Endothelial cell of hepatic sinusoid (primary cell): ENCODE results near the gene PROM1.

Experiments used
- in situ Hi-C: cut with HindIII; loops from 2 replicates; pipeline ENCODE4 v1.10.0; 2017; ENCODE audit warnings: low sequenced_read_pairs

The PROM1 gene

DNA sequence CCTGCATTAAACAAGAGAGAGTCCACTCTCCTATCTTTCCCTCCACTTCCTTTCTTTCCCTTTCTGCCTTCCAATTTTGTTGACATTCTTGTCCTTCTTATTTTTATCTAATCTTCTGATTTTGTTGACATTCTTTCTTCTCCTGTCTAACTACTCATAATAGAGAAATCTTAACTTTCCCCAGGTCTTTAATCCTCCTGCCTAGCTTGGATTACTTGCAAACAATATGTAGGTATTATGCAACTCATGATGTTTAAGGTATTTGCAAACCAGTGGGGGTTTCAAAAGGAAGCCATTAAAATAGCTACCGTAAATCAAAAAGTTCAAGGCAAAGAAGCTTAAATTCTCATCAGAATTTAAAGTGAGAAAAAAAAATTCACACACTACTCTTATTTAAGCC lies 53.9 kb downstream of the PROM1 start:
- in situ Hi-C loops = no loop called here

GRCh38 chr4:16029262-16029661 lies 54.6 kb downstream of the PROM1 start:
- in situ Hi-C loops = no loop called here

DNA sequence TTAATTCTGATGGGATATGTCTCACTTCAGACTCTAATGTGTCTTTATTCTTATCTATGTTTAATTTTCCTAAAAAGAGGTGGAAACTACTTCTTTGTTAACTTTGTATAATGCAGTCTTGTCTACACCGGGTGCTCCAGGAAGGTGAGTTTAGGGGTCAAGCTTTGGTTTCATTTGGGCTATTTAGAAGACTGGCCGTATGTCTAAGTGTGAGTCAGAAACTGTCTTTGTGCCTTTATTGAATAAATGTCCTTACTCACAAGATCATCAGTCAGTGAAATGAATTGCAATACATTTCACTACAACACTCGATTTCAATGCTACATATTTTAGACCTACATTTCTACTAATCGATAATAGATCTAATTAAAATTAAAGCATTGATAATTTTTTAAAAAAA lies 56.2 kb downstream of the PROM1 start:
- in situ Hi-C loops = no loop called here

DNA sequence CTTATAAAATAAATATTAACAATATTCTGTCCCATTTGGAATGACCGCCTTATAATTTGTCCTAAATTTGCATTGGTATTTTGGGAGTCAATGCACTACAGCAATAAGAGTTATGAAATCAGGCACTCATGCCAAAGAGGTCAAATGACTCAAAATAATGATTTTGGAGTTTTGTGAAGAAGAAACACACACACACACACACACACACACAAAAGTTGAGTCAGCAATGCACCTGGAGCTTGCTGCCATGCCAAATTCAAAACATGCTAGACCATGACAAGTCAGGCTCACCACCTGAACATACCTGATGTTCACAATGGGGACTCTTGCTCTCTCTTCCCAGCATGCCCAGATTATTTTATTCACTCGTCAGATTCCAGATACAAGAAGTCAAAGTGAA lies 56.7 kb downstream of the PROM1 start:
- in situ Hi-C loops = no loop called here

- in situ Hi-C loops = no loop called here
These were observed 57.6 kb downstream of the PROM1 start for GRCh38 chr4:16026160-16026761.

DNA sequence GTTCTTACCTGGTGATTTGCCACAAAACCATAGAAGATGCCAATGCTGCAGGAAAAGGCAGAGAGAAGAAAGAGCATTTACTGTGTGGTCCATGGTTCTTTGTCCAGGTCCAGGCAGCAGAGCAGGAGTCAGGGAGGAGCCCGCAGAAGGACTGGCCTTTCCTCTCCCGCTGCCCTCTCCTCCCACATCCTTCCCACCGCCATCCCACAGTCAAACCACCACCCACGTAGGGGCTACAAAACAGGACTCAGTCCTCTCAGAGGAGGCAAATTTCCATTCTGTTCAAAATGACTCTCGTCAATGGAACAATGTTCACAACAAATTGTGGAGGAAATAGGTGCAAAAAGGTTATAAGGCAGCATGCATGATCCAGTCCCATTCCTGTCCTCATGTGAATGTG lies 58.6 kb downstream of the PROM1 start:
- in situ Hi-C loops = no loop called here

DNA sequence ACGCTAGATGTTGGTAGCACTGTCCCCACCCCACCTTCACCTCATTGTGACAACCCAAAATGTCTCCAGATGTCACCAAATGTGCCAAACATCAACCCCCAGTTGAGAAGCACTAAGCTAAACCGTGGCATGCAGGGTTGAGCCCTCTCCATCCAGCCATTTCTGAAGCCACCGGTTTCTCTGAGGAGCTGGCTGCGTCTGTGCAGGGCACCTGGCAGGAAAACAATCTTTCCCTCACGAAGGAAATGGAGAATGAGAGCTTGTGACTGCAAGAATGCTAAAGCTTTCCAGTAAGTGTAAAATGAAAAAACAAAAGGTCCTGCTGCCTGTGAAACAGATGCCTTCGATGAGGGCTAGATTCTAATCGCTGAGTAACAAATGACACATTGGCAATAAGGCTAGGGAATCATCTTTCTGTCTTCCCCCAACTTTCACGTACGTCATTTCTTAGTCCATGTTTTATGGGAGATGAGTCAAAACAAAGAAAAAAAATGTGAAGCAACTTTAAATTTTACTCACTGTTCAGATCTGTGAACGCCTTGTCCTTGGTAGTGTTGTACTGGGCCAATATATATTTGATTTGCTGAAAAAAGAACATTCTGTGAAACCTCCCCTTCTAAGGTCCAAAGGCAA lies 59.9 kb downstream of the PROM1 start:
- in situ Hi-C loops = no loop called here

DNA sequence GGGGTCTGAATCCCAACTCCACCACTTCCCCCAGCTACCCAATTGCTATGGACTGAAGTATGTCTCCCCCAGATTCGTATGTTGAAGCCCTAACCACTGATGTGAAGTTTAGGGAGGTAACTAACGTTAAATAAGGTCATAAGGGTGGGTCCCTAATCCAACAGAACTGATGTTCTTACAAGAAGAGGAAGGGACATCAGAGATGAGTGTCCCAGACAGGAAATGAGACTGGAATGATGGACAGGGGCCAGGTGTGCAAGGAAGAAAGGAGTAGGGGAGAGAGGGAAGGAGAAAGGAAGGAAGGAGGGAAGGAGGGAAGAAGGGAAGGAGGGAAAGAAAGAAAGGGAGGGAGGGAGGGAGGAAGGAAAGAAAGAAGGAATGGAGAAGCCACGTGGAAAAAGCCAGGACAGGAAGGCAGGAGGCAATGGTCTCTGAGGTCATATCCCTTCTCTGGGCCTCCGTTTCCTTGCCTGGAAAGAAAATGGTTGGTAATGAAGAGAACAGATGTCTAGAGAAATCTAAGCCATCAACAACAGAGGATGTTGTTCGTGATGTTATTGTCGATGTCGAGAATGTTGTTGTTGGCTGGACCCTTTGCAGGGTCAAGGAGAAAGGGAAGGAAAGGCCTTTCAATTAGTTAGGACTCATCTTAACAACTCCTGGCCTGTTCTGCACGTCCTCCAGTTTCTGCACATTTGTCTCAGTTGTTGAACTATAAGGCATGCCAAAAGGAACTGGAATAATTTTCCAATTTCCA lies 61.8 kb downstream of the PROM1 start:
- in situ Hi-C loops = no loop called here

DNA sequence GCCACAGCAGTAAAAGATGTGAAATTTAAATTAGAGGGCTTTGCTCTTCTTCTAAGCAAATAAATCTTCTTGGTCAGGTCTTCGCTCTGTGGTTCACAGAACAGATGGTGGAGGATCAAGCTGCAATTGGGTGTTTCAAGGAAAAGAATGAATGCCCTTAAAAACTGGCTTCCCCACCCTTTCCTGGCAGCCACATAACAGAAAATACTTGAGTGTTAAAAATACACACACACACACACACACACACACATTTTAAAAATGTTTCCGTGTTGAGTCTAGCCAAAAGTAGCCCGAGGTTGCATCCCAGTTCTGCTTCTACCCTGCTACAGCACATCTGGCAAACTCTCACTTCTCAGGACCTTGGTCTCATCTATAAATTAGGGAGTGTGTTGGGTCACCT lies 64.2 kb downstream of the PROM1 start:
- in situ Hi-C loops = no loop called here

- in situ Hi-C loops = no loop called here
These were observed 65.0 kb downstream of the PROM1 start for GRCh38 chr4:16018841-16019240.

- in situ Hi-C loops = no loop called here
These were observed 65.7 kb downstream of the PROM1 start for GRCh38 chr4:16018061-16018676.

DNA sequence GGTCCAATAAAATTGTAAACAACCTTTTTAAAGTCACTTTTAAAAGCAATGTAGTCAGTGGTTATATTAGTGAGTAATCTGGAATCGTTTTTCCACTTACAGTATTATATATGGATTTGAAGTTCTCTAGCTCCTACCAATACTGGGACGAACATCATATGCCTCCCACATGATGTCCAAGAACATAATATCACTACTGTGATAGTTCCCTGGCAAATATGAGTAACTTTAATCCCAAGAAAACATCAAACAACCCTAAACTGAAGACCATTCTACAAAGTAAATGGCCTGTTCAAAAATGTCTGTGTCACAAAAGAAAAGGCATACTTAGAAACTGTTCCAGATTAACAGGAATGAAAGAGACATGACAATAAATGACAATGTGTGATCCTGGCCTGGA lies 67.3 kb downstream of the PROM1 start:
- in situ Hi-C loops = no loop called here

GRCh38 chr4:16011173-16011572 lies 72.7 kb downstream of the PROM1 start:
- in situ Hi-C loops = no loop called here

DNA sequence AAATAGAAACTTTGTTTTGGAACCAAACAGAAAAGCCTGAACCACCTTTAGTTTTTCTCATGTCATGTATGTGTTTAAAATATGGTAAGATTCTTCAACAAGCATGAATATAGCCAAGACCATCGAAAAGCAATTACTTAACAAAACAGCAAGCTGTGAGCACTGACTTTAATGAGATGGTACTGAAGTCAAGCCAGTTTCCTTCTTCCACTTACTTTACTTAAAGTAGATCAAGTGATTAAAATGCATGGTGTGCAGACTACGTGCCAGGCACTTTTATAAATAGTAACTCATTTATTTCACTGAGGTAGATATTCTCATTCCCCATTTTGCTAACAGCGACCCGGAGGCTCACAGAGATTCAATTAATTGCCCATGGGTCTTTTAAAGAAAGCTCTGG lies 74.7 kb downstream of the PROM1 start:
- in situ Hi-C loops = loop anchor here (5.0 kb wide), 1 partner anchor 202 kb away; no protein-coding TSS in a partner anchor

DNA sequence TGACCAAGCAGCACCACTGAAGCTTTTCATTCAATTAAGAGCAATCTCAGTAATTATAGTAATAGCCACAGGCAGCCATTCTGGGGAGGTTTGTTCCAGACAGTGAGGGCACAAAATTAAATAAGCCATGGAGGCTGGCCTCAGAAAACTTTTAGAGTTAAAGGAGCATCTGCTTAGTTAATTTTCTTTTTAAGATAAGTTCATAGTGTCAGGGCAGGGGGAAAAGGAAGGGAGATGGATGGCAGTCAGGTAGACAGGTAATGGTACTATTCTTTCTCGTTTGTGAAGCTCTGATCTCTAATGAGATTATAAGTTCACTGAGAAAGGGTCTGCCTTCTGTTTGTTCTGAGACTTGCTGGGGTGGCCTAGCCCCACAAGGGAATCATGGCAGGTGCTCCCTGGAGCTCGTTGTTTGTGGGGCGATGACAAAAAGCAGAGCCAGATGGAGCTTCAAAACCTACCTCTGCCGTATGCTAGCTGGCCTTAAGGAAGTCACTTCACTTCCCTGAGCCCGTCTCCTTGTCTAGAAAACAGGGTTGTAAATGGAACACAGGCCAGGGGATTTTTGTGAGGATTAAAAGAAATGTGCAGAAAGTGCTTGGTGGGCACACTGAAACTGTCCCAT lies 76.2 kb downstream of the PROM1 start:
- in situ Hi-C loops = loop anchor here (5.0 kb wide), 1 partner anchor 200 kb away; no protein-coding TSS in a partner anchor

GRCh38 chr4:16006771-16007446 lies 76.9 kb downstream of the PROM1 start:
- in situ Hi-C loops = loop anchor here (5.0 kb wide), 1 partner anchor 200 kb away; no protein-coding TSS in a partner anchor

GRCh38 chr4:16005676-16006075 lies 78.1 kb downstream of the PROM1 start:
- in situ Hi-C loops = loop anchor here (5.0 kb wide), 1 partner anchor 198 kb away; no protein-coding TSS in a partner anchor

- in situ Hi-C loops = no loop called here
These were observed 82.4 kb downstream of the PROM1 start for GRCh38 chr4:16001484-16001858.

GRCh38 chr4:16000708-16001483 lies 82.9 kb downstream of the PROM1 start:
- in situ Hi-C loops = no loop called here

DNA sequence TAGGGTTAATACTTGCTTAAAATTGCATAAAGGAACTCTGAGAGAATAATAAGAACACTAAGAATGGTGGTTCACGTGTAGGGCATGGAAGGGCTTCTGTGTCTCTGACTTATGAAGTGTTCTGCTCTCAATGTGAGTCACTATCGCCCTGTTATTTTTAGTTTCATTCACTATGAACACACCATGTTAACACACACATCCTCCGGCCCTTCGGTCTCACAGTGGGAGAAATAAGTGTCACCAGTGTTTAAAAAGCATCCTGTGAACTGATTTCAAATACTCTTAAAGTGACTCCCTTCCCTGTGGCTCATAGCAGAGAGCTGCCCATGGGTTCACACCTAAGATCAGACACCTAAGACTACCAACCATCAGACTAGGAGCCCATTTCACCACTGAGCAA lies 87.0 kb downstream of the PROM1 start:
- in situ Hi-C loops = no loop called here
